HL-60 (cell line): Measurements from ENCODE around the gene LMF1.

ENCODE experiments used
- GABPA ChIP-seq: IDR thresholded peaks from 2 replicates; pipeline ENCODE4 v1.6.1; 2012; ENCODE audit warnings: low read depth
- POLR2AphosphoS5 ChIP-seq: IDR thresholded peaks from 2 replicates; pipeline ENCODE4 v1.6.1; 2012; ENCODE audit warnings: low read depth
- SPI1 ChIP-seq: IDR thresholded peaks from 2 replicates; pipeline ENCODE4 v1.6.1; 2012; ENCODE audit warnings: low read depth, mild to moderate bottlenecking, borderline replicate concordance
- TF ChIP-seq, protein P1 (sequence below): IDR thresholded peaks from one replicate; pipeline ENCODE4 v1.5.1; 2011; ENCODE audit warnings: low read length, control low read depth, inconsistent platforms; ENCODE audit not compliant: insufficient read depth
- TF ChIP-seq, protein P2 (sequence below): IDR thresholded peaks from 2 replicates; pipeline ENCODE4 v1.6.1; 2012; ENCODE audit warnings: low read depth; ENCODE audit not compliant: insufficient replicate concordance

DNA sequence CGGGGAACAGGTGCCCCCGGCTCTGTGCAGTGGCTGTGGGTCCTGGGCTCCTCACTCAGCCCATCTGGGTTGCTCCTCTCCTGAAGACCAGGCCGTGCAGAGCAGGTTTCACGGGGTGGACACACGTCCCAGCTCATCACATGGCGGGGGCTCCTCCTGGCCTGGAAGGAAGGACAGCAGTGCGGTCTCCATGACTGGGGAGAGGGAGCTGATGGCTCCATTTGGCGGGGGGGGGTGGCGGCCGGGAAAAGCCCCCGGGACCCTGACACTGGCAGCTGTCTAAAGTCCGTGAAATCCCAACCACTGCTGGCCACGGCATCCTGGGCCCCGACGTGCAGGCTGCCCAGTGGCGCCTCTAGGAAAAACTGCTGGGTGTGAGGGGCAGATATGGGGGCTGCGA, 29.8 kb upstream of the LMF1 start:
- TF ChIP-seq, protein P1, sequence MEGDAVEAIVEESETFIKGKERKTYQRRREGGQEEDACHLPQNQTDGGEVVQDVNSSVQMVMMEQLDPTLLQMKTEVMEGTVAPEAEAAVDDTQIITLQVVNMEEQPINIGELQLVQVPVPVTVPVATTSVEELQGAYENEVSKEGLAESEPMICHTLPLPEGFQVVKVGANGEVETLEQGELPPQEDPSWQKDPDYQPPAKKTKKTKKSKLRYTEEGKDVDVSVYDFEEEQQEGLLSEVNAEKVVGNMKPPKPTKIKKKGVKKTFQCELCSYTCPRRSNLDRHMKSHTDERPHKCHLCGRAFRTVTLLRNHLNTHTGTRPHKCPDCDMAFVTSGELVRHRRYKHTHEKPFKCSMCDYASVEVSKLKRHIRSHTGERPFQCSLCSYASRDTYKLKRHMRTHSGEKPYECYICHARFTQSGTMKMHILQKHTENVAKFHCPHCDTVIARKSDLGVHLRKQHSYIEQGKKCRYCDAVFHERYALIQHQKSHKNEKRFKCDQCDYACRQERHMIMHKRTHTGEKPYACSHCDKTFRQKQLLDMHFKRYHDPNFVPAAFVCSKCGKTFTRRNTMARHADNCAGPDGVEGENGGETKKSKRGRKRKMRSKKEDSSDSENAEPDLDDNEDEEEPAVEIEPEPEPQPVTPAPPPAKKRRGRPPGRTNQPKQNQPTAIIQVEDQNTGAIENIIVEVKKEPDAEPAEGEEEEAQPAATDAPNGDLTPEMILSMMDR = no peak
- TF ChIP-seq POLR2AphosphoS5 = no peak
- TF ChIP-seq GABPA = no peak
- TF ChIP-seq, protein P2, sequence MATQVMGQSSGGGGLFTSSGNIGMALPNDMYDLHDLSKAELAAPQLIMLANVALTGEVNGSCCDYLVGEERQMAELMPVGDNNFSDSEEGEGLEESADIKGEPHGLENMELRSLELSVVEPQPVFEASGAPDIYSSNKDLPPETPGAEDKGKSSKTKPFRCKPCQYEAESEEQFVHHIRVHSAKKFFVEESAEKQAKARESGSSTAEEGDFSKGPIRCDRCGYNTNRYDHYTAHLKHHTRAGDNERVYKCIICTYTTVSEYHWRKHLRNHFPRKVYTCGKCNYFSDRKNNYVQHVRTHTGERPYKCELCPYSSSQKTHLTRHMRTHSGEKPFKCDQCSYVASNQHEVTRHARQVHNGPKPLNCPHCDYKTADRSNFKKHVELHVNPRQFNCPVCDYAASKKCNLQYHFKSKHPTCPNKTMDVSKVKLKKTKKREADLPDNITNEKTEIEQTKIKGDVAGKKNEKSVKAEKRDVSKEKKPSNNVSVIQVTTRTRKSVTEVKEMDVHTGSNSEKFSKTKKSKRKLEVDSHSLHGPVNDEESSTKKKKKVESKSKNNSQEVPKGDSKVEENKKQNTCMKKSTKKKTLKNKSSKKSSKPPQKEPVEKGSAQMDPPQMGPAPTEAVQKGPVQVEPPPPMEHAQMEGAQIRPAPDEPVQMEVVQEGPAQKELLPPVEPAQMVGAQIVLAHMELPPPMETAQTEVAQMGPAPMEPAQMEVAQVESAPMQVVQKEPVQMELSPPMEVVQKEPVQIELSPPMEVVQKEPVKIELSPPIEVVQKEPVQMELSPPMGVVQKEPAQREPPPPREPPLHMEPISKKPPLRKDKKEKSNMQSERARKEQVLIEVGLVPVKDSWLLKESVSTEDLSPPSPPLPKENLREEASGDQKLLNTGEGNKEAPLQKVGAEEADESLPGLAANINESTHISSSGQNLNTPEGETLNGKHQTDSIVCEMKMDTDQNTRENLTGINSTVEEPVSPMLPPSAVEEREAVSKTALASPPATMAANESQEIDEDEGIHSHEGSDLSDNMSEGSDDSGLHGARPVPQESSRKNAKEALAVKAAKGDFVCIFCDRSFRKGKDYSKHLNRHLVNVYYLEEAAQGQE = no peak
- TF ChIP-seq SPI1 = no peak
